GM12878 (cell line): Measurements from ENCODE around the gene LDLRAD3. TPM values are rescaled to one million over a fixed set of nuclear protein-coding genes. Genes with fewer than 3 reads are reported as not detected.

ENCODE experiments used
- ATAC-seq: fragments of 200-7000 bp; cut with Tn5 transposase; 3 replicates; pipeline ENCODE4 v1.9.1; 2020; ENCODE audit warnings: mild to moderate bottlenecking, moderate library complexity
- BruUV-seq: library from RNA; stranded (reverse); fragments of 400-500 nt; replicated peaks from 2 replicates; lab custom pipeline; 2021; lab: Mats Ljungman, UMichigan
- CTCF ChIA-PET: fragments of 300-600 bp; sonication (Branson Sonifier 250); formaldehyde crosslinking; extraction: SDS; loops from one replicate; lab custom pipeline; 2021; ENCODE audit warnings: inconsistent platforms; lab: Yijun Ruan, JAX
- POLR2A ChIA-PET: fragments of 350-600 bp; formaldehyde crosslinking; extraction: SDS; loops from one replicate; lab custom pipeline; 2021; ENCODE audit warnings: inconsistent platforms; lab: Charles Lee
- RAD21 ChIA-PET: fragments of 300-600 bp; sonication (Branson Sonifier 250); formaldehyde crosslinking; loops from one replicate; lab custom pipeline; 2023; ENCODE audit warnings: antibody characterized with exemption; ENCODE audit not compliant: unreplicated experiment; lab: Charles Lee
- SMC1A ChIA-PET: fragments of 300-600 bp; sonication (Branson Sonifier 250); formaldehyde crosslinking; loops from one replicate; lab custom pipeline; 2023; ENCODE audit not compliant: unreplicated experiment, uncharacterized antibody; lab: Charles Lee
- DNase-seq: peaks from one replicate; pipeline ENCODE4 v3.0.0-alpha.2; 2011; ENCODE audit warnings: low read depth, low spot score
- FAIRE-seq: peaks from 3 replicates; lab custom pipeline; 2011; peaks lifted over from hg19 to GRCh38; lab: Jason Lieb, UNC
- H2AFZ ChIP-seq: 2 replicates; pipeline ENCODE4 v1.6.0; 2011; ENCODE audit warnings: low read depth, low read length, control low read depth; ENCODE audit not compliant: control insufficient read depth
- H3K27ac ChIP-seq: 2 replicates; pipeline ENCODE4 v1.5.1; 2011; ENCODE audit warnings: control low read depth; ENCODE audit not compliant: control insufficient read depth, insufficient read depth
- H3K27me3 ChIP-seq, 2 experiments: replicated peaks in 1 of 2; 2 replicates each; pipeline versions ENCODE4 v1.6.0 to v1.6.1; 2011; ENCODE audit warnings: low read length in 1 of 2; ENCODE audit not compliant: control insufficient read depth in 2 of 2, insufficient read depth in 2 of 2
- H3K36me3 ChIP-seq, 2 experiments: 2 replicates each; pipeline ENCODE4 v1.5.1; 2011; ENCODE audit warnings: low read length in 1 of 2; ENCODE audit not compliant: control insufficient read depth in 2 of 2, insufficient read depth in 2 of 2
- H3K4me1 ChIP-seq: 2 replicates; pipeline ENCODE4 v1.6.1; 2011; ENCODE audit warnings: mild to moderate bottlenecking, low read length, moderate library complexity, mixed read lengths; ENCODE audit not compliant: control insufficient read depth, insufficient read depth
- H3K4me2 ChIP-seq: 2 replicates; pipeline ENCODE4 v1.6.0; 2011; ENCODE audit warnings: control low read depth; ENCODE audit not compliant: control insufficient read depth, insufficient read depth
- H3K4me3 ChIP-seq: fragments of 200-600 bp; sonication (generic); 2 replicates; pipeline ENCODE4 v1.5.1; 2016
- H3K79me2 ChIP-seq: 2 replicates; pipeline ENCODE4 v1.6.0; 2011; ENCODE audit warnings: low read length; ENCODE audit not compliant: control insufficient read depth, insufficient read depth
- H3K9ac ChIP-seq: 2 replicates; pipeline ENCODE4 v1.8.0; 2011; ENCODE audit warnings: low read length, control low read depth, mixed read lengths; ENCODE audit not compliant: control insufficient read depth, insufficient read depth
- H3K9me3 ChIP-seq: replicated peaks from 3 replicates; pipeline ENCODE4 v1.5.1; 2011; ENCODE audit warnings: mild to moderate bottlenecking, low read length; ENCODE audit not compliant: control insufficient read depth, insufficient read depth
- H4K20me1 ChIP-seq: 2 replicates; pipeline ENCODE4 v1.6.0; 2011; ENCODE audit not compliant: control insufficient read depth, insufficient read depth
- ELK1 ChIP-seq: IDR thresholded peaks from 2 replicates; pipeline ENCODE4 v1.6.1; 2012; ENCODE audit warnings: low read depth, low read length, improper control_type of control experiment
- EP300 ChIP-seq, 2 experiments: fragments of 150-350 bp in 1 of 2; IDR thresholded peaks; 2 replicates each; pipeline ENCODE4 v1.6.1; 2011 to 2012; ENCODE audit warnings: low read depth in 2 of 2, low read length in 2 of 2, borderline replicate concordance in 1 of 2, improper control_type of control experiment in 1 of 2, inconsistent platforms in 1 of 2; ENCODE audit not compliant: control insufficient read depth in 1 of 2
- GABPA ChIP-seq: IDR thresholded peaks from 2 replicates; pipeline ENCODE4 v1.6.1; 2014; ENCODE audit warnings: antibody characterized with exemption, low read depth, mild to moderate bottlenecking, inconsistent platforms
- HCFC1 ChIP-seq: fragments of 150-350 bp; IDR thresholded peaks from 2 replicates; pipeline ENCODE4 v1.6.1; 2014; ENCODE audit warnings: low read length
- LARP7 ChIP-seq: fragments of 450-650 bp; IDR thresholded peaks from 2 replicates; pipeline ENCODE4 v1.6.1; 2017; ENCODE audit warnings: mild to moderate bottlenecking
- NFYB ChIP-seq: IDR thresholded peaks from 2 replicates; pipeline ENCODE4 v1.6.1; 2011; ENCODE audit warnings: low read depth, mild to moderate bottlenecking, low read length, improper control_type of control experiment, moderate library complexity; ENCODE audit not compliant: insufficient read depth
- PAX8 ChIP-seq: fragments of 450-650 bp; IDR thresholded peaks from 2 replicates; pipeline ENCODE4 v1.6.1; 2017; ENCODE audit warnings: mild to moderate bottlenecking, moderate library complexity
- PBX3 ChIP-seq: IDR thresholded peaks from 2 replicates; pipeline ENCODE4 v1.6.1; 2011; ENCODE audit warnings: mild to moderate bottlenecking, low read depth, low read length, moderate library complexity; ENCODE audit not compliant: insufficient replicate concordance
- SIN3A ChIP-seq: IDR thresholded peaks from 2 replicates; pipeline ENCODE4 v1.6.1; 2012; ENCODE audit warnings: low read depth, low read length, improper control_type of control experiment
- SREBF1 ChIP-seq: IDR thresholded peaks from 2 replicates; pipeline ENCODE4 v1.6.1; 2012; ENCODE audit warnings: mild to moderate bottlenecking, low read length
- SREBF2 ChIP-seq: IDR thresholded peaks from 2 replicates; pipeline ENCODE4 v1.6.1; 2012; ENCODE audit warnings: mild to moderate bottlenecking, low read length
- YY1 ChIP-seq: IDR thresholded peaks from 2 replicates; pipeline ENCODE4 v1.6.1; 2011; ENCODE audit warnings: low read depth, mild to moderate bottlenecking, low read length
- WGBS: methylation state at CpG from one replicate; pipeline ENCODE4 v1.1.6; 2016; ENCODE audit warnings: low lambda C conversion rate; ENCODE audit not compliant: insufficient replicate concordance, insufficient coverage; ENCODE audit errors: missing lambda C conversion rate; 5-methylcytosine and 5-hydroxymethylcytosine counted together
- in situ Hi-C: fragments of 300-500 bp; cut with MboI; formaldehyde crosslinking; loops from 9 replicates; pipeline ENCODE4 v1.14.3; 2018; ENCODE audit warnings: mixed read lengths
- intact Hi-C: fragments of 100-400 bp; cut with micrococcal nuclease; formaldehyde crosslinking; loops from one replicate; pipeline ENCODE4 v1.14.2; 2022; ENCODE audit not compliant: unreplicated experiment
- polyA plus RNA-seq, 11 experiments: library from polyadenylated mRNA; depleted of rRNA in 4 of 11; unstranded in 6 of 11; stranded (reverse) in 5 of 11; fragments of >200 nt; fragmentation: Nextera tagmentation in 4 of 11; fragmentation: Illumina TruSeq in 1 of 11; extraction: Ambion mirVana in 4 of 11; extraction: Trizol in 1 of 11; gene quantifications; 1 replicate in 1 of 11; 2 replicates in 10 of 11; pipeline versions ENCODE4 v1.2.1 to v1.2.3, GENCODE V29; 2011 to 2016; ENCODE audit warnings: inconsistent platforms in 2 of 11, missing spikeins in 2 of 11, low read depth in 1 of 11
- total RNA-seq, 4 experiments: library from RNA; depleted of rRNA in 3 of 4; stranded (reverse); fragments of >200 nt in 3 of 4; fragmentation: Illumina TruSeq in 1 of 4; extraction: Trizol in 1 of 4; gene quantifications; 2 replicates each; pipeline versions ENCODE4 v1.2.1 to v1.2.3, GENCODE V29; 2013 to 2021

The LDLRAD3 gene
- total and polyA plus RNA-seq, 10 of the 15 experiments (the other 5 are each of a cell fraction or from before 2014, with no cell fraction given) = 2.5 to 17.2 (median 10.7) TPM

DNA sequence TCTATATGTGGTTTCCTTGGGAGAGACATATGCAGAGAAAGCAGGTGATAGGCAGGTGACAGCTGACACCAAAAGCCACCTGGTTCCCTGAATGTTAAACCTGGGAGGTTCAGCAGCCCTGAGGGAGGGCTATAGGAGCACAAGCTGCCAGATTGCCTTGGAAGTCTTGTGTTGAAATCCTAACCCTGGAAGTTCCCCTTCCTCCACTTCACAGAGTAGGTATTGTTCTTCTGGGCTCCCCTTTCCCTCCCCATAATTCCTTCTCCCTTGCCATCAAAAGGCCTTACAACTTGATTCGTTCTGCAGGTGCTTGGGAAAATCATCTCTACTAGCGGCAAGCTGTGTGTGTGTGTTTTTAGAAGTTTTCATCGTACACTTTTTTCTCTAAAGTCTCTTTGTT, 5.4 kb downstream of the LDLRAD3 start:
- Histone ChIP-seq H3K9me3 (no peaks in the 10 kb centered on the region), H4K20me1 (no peaks in the 10 kb centered on the region), H3K4me3 (no peak overlapping the region), H3K36me3 (no peaks in the 10 kb centered on the region), H2AFZ (no peak overlapping the region), H3K27ac (no peak overlapping the region), H3K4me1 (peaks cover 5% of the 10 kb centered on the region; the same call in 1 of the 2 replicates), H3K9ac (no peak overlapping the region), H3K4me2 (no peak overlapping the region), H3K79me2 (no peaks in the 10 kb centered on the region), H3K27me3 (peaks cover 0 to 3% of the 10 kb centered on the region in 2 experiments; a peak in 1 of 4 replicates)
- in situ Hi-C loops = no loop called here
- RAD21 ChIA-PET = interaction anchor here (1.1 kb wide), 1 partner anchor 127 kb away, joined by 4 read pairs; no protein-coding TSS in a partner anchor
- intact Hi-C loops = loop anchor here (10.0 kb wide), 1 partner anchor 334 kb away; the partner anchor contains the start of gene FJX1
- BruUV-seq = no TSS peak
- DNase-seq (no peak), FAIRE-seq (no peak), ATAC-seq (no peak)
- CTCF ChIA-PET = interaction anchor here (1.7 kb wide), 1 partner anchor 38 kb away, joined by 4 read pairs; no protein-coding TSS in a partner anchor
- 65% methylated on average over 3 of the region's 3 CpGs for WGBS
- POLR2A ChIA-PET = no interaction called here
- SMC1A ChIA-PET = interaction anchor here (1.0 kb wide), 1 partner anchor 15 kb away, joined by 3 read pairs; no protein-coding TSS in a partner anchor
- TF ChIP-seq PBX3 = no peak
- TF ChIP-seq GABPA = no peak
- no peak for TF ChIP-seq LARP7
- TF ChIP-seq SIN3A = no peak
- TF ChIP-seq NFYB = no peak

DNA sequence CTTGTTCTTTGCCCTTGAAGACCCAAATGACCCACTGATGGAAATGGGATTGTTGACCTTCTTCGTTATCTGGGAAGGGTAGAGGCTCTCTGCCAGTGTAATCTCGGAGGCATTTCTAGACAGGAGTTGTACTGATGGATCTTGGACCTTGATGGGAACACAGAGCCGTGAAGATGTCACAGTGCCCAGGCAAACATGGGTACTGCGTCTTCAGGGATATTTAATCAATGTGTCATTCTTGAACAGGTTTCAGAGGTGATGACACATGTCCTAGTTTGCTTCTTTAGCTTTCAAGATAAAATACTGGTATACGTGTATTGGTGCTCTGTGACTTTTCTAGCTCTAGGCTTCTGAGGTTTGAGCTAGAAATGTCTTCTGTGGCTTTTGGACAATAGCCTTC, 6.2 kb downstream of the LDLRAD3 start:
- ChIA-PET RAD21 (interaction anchor here (1.1 kb wide), 1 partner anchor 128 kb away, joined by 4 read pairs; no protein-coding TSS in a partner anchor), SMC1A (interaction anchor here (1.0 to 1.2 kb wide), 3 partner anchors 12 to 18 kb away, joined by 3 to 4 read pairs (median 3); no protein-coding TSS in a partner anchor), CTCF (interaction anchor here (1.7 to 2.1 kb wide), 2 partner anchors 37 to 128 kb away, joined by 4 to 9 read pairs; no protein-coding TSS in a partner anchor), POLR2A (no interaction called here)
- peak; percentile 17; the same call in 2 of the 3 replicates for ATAC-seq
- BruUV-seq = no TSS peak
- in situ Hi-C loops = no loop called here
- WGBS = 18% methylated on average over 5 of the region's 5 CpGs
- Histone ChIP-seq H3K36me3 (no peaks in the 10 kb centered on the region), H3K27me3 (no peaks in the 10 kb centered on the region), H2AFZ (no peak overlapping the region), H3K9me3 (no peaks in the 10 kb centered on the region), H3K4me3 (no peak overlapping the region), H3K4me1 (no peaks in the 10 kb centered on the region), H3K4me2 (no peak overlapping the region), H4K20me1 (no peaks in the 10 kb centered on the region), H3K9ac (no peak overlapping the region), H3K27ac (no peak overlapping the region), H3K79me2 (no peaks in the 10 kb centered on the region)
- intact Hi-C loops = no loop called here
- DNase-seq = no peak
- FAIRE-seq = no peak
- TF ChIP-seq SREBF1 (no peak), PAX8 (no peak), SREBF2 (no peak), PBX3 (no peak), HCFC1 (no peak), YY1 (no peak), ELK1 (no peak), EP300 (IDR thresholded peaks at IDR 0.05; ENCODE audit: borderline replicate concordance in 1 of 2, control insufficient read depth in 1 of 2, low read depth in 2 of 2, low read length in 2 of 2) (no peak)
